BLaER1 (cell line): Measurements from ENCODE around the gene LRRC47.

Experiments
- H3K27ac ChIP-seq: shearing (Covaris generic); formaldehyde crosslinking; 2 replicates; pipeline ENCODE4 v1.8.1; 2022
- H3K27me3 ChIP-seq: shearing (Covaris generic); formaldehyde crosslinking; 2 replicates; pipeline ENCODE4 v1.8.1; 2022
- H3K36me3 ChIP-seq: shearing (Covaris generic); formaldehyde crosslinking; 2 replicates; pipeline ENCODE4 v1.8.1; 2022
- H3K4me1 ChIP-seq: shearing (Covaris generic); formaldehyde crosslinking; 2 replicates; pipeline ENCODE4 v1.8.1; 2022
- H3K4me2 ChIP-seq: shearing (Covaris generic); formaldehyde crosslinking; 2 replicates; pipeline ENCODE4 v1.8.1; 2022
- H3K4me3 ChIP-seq: shearing (Covaris generic); formaldehyde crosslinking; 2 replicates; pipeline ENCODE4 v1.8.1; 2022
- H3K9ac ChIP-seq: shearing (Covaris generic); formaldehyde crosslinking; 2 replicates; pipeline ENCODE4 v1.8.1; 2022
- H3K9me3 ChIP-seq: shearing (Covaris generic); formaldehyde crosslinking; 2 replicates; pipeline ENCODE4 v1.8.1; 2022
- H4K20me1 ChIP-seq: shearing (Covaris generic); formaldehyde crosslinking; 2 replicates; pipeline ENCODE4 v1.8.1; 2022
- Cebpa-rat ChIP-seq: shearing (Covaris generic); IDR thresholded peaks from 2 replicates; pipeline ENCODE4 v1.8.1; 2022

Gene LRRC47

DNA sequence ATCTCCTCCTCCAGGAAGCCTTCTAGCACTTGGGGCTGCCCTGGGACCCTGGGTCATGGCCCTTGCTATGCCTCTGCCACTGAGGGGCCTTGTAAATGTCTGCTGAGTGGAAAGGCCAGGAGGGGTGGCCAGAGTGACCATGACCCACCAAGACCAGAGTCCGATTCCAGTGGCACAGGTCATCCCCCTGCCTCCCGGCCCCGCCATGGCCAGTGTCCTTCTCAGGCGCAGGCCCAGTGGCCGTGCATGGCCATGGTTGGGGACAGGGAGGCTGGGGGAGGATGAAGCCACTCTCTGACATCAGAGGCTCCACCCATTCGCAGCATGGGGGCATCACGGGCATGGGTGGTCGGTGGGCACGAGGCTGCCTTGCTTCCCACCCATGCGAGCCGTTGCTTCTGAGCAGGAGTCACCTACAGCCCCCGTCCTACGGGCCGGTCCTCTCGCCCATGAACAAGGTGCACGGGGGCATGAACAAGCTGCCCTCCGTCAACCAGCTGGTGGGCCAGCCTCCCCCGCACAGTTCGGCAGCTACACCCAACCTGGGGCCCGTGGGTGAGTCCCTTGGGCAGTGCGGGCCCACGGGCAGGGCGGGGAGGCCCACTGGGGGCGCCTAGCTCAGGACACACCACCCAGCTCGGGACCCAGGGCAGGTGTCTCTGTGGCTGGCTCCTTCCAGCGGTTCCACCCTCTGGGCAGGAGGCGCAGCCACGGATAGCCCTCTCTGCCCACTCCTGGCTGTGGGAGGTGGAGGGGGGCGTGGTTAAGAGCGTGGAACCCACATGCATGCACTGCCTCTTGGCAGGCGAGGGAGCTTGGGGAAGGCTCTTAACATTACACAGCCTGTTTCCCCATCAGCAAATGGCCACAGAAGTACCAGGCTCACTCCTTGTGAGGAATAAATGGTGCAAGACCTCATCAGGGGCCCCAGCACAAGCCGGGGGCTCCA lies 66.4 kb downstream of the LRRC47 start:
- TF ChIP-seq Cebpa-rat, result no peak
- H4K20me1 ChIP-seq, result no peaks in the 10 kb centered on the region; the same call in 1 of the 2 replicates

More for the DNA sequence above, 66.4 kb downstream of the LRRC47 start:
- H3K27ac ChIP-seq, result 0 out of 2 replicates have a peak overlapping the region, but pooled peaks have one; percentile 22
- H3K4me2 ChIP-seq, result peak overlapping the region; percentile 69
- peaks cover 12% of the 10 kb centered on the region; the same call in 1 of the 2 replicates for H3K27me3 ChIP-seq
- H3K36me3 ChIP-seq, result peaks cover 8% of the 10 kb centered on the region
- H3K9me3 ChIP-seq, result no peaks in the 10 kb centered on the region
- H3K4me3 ChIP-seq, result no peak overlapping the region
- no peak overlapping the region for H3K9ac ChIP-seq
- H3K4me1 ChIP-seq, result peaks cover 35% of the 10 kb centered on the region
